Body of pancreas (tissue), 4 donors: ENCODE measurements around the gene FOXK1. TPM values are rescaled to one million over a fixed set of nuclear protein-coding genes. Genes with fewer than 3 reads are reported as not detected.
A peak's percentile ranks its signal among the peaks of the same experiment; 100 is the strongest.

Experiments used
- ATAC-seq: fragments of 150-250 bp; one replicate; pipeline ENCODE4 v1.9.1; 2016
- DNase-seq, 4 donors: peaks; one replicate each; pipeline ENCODE4 v3.0.0-alpha.2; 2019
- H3K27ac ChIP-seq, 4 donors: fragments of 200-600 bp; sonication (generic); 1 replicate in 3 of 4; 2 replicates in 1 of 4; pipeline versions ENCODE4 v1.5.1 to v1.6.1; 2016 to 2019; ENCODE audit warnings: mild to moderate bottlenecking in 1 of 4, mixed read lengths in 1 of 4, moderate library complexity in 1 of 4
- H3K27me3 ChIP-seq, 2 donors: fragments of 200-600 bp; sonication (generic); one replicate each; pipeline ENCODE4 v1.6.0; 2016; ENCODE audit warnings: mild to moderate bottlenecking in 1 of 2
- H3K36me3 ChIP-seq, 2 donors: fragments of 200-600 bp; sonication (generic); replicated peaks in 1 of 2; 2 replicates each; pipeline ENCODE4 v1.5.1; 2016; ENCODE audit warnings: low read depth in 2 of 2; ENCODE audit not compliant: insufficient read depth in 1 of 2
- H3K4me1 ChIP-seq: fragments of 200-600 bp; sonication (generic); one replicate; pipeline ENCODE4 v1.6.0; 2016
- H3K4me3 ChIP-seq, 2 donors: fragments of 200-600 bp; sonication (generic); 1 replicate in 1 of 2; 2 replicates in 1 of 2; pipeline ENCODE4 v1.5.1; 2016 to 2019
- H3K9me3 ChIP-seq, 3 donors: fragments of 200-600 bp; sonication (generic); 1 replicate in 2 of 3; 2 replicates in 1 of 3; pipeline ENCODE4 v1.5.1; 2016
- POLR2A ChIP-seq, 3 donors: fragments of 450-650 bp; IDR thresholded peaks; one replicate each; pipeline ENCODE4 v1.6.1; 2016; ENCODE audit warnings: antibody characterized with exemption in 3 of 3, mild to moderate bottlenecking in 2 of 3
- WGBS, 2 donors: methylation state at CpG; one replicate each; pipeline ENCODE4 v1.1.5; 2017; 5-methylcytosine and 5-hydroxymethylcytosine counted together
- intact Hi-C: fragments of 100-400 bp; cut with DNase I; formaldehyde crosslinking; loops from one replicate; pipeline ENCODE4 v1.15.1; 2023
- total RNA-seq, 2 donors: library from RNA; depleted of rRNA; stranded (reverse); fragments of >200 nt; gene quantifications; one replicate each; pipeline ENCODE4 v1.1.0, GENCODE V29; 2016
- TF ChIP-seq, protein P1 (sequence below), 7 experiments: fragments of 450-650 bp in 4 of 7; fragments of 200-600 bp in 3 of 7; sonication (generic) in 3 of 7; IDR thresholded peaks; one replicate each; pipeline ENCODE4 v1.5.1; 2016 to 2019; ENCODE audit warnings: antibody characterized with exemption in 7 of 7

FOXK1 gene
- total RNA-seq, 2 donors from 2014 or later, result 16.2 to 17.6 TPM

GRCh38 chr7:4702961-4703512 is 20.9 kb downstream of the FOXK1 start:
- H3K4me3 ChIP-seq, result no peak overlapping the region
- ATAC-seq (no peak), DNase-seq (no peak)
- H3K9me3 ChIP-seq, result no peaks in the 10 kb centered on the region
- WGBS, 2 donors, result 85 to 87% methylated on average over 14 to 20 of the region's 20 CpGs
- H3K27ac ChIP-seq, result no peak overlapping the region
- TF ChIP-seq, protein P1, sequence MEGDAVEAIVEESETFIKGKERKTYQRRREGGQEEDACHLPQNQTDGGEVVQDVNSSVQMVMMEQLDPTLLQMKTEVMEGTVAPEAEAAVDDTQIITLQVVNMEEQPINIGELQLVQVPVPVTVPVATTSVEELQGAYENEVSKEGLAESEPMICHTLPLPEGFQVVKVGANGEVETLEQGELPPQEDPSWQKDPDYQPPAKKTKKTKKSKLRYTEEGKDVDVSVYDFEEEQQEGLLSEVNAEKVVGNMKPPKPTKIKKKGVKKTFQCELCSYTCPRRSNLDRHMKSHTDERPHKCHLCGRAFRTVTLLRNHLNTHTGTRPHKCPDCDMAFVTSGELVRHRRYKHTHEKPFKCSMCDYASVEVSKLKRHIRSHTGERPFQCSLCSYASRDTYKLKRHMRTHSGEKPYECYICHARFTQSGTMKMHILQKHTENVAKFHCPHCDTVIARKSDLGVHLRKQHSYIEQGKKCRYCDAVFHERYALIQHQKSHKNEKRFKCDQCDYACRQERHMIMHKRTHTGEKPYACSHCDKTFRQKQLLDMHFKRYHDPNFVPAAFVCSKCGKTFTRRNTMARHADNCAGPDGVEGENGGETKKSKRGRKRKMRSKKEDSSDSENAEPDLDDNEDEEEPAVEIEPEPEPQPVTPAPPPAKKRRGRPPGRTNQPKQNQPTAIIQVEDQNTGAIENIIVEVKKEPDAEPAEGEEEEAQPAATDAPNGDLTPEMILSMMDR (IDR thresholded peaks at IDR 0.05), result no peak
- peaks cover 10% of the 10 kb centered on the region for H3K4me1 ChIP-seq
- intact Hi-C loops, result no loop called here
- no peaks in the 10 kb centered on the region for H3K36me3 ChIP-seq
- H3K27me3 ChIP-seq, result no peaks in the 10 kb centered on the region

DNA sequence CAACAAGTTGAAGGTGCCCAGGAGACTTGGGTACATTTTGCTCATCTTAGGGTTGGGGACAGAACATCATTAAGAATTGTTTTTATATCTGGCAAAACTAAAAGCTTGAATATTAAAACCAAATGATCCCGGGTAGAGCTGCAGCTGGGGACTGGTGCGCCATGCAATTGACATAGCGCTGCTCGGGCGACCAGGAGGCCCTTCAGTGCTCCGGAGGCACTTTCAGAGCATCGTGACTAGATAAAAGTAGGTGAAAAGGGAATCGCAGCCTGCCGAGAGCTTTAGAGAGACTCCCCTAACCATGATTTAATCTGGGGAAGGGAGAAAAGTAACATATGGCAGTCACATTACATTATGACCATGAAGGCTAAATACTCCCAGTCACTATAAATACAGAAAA is 21.4 kb downstream of the FOXK1 start:
- no peaks in the 10 kb centered on the region for H3K36me3 ChIP-seq
- intact Hi-C loops, result no loop called here
- peaks cover 15% of the 10 kb centered on the region for H3K4me1 ChIP-seq
- TF ChIP-seq, protein P1 (IDR thresholded peaks at IDR 0.05), result no peak
- no peak for TF ChIP-seq POLR2A (IDR thresholded peaks at IDR 0.05)
- H3K4me3 ChIP-seq, result no peak overlapping the region
- ATAC-seq (no peak), DNase-seq (no peak)
- no peaks in the 10 kb centered on the region for H3K9me3 ChIP-seq
- 95 to 96% methylated on average over 9 of the region's 9 CpGs for WGBS, 2 donors
- no peak overlapping the region for H3K27ac ChIP-seq
- H3K27me3 ChIP-seq, result no peaks in the 10 kb centered on the region

- H3K27ac ChIP-seq, result peak overlapping the region in 1 of 4 donors; percentile 34
- ATAC-seq, result no peak
- no peaks in the 10 kb centered on the region for H3K9me3 ChIP-seq
- no peaks in the 10 kb centered on the region for H3K36me3 ChIP-seq
- intact Hi-C loops, result no loop called here
- no peak for DNase-seq
- no peaks in the 10 kb centered on the region for H3K27me3 ChIP-seq
- no peak for TF ChIP-seq POLR2A (IDR thresholded peaks at IDR 0.05)
- TF ChIP-seq, protein P1 (IDR thresholded peaks at IDR 0.05), result no peak
- H3K4me3 ChIP-seq, result no peak overlapping the region
- H3K4me1 ChIP-seq, result peaks cover 16% of the 10 kb centered on the region
- 66 to 84% methylated on average over 20 to 21 of the region's 21 CpGs for WGBS, 2 donors
Observed at GRCh38 chr7:4706384-4707216, 24.5 kb downstream of the FOXK1 start.

DNA sequence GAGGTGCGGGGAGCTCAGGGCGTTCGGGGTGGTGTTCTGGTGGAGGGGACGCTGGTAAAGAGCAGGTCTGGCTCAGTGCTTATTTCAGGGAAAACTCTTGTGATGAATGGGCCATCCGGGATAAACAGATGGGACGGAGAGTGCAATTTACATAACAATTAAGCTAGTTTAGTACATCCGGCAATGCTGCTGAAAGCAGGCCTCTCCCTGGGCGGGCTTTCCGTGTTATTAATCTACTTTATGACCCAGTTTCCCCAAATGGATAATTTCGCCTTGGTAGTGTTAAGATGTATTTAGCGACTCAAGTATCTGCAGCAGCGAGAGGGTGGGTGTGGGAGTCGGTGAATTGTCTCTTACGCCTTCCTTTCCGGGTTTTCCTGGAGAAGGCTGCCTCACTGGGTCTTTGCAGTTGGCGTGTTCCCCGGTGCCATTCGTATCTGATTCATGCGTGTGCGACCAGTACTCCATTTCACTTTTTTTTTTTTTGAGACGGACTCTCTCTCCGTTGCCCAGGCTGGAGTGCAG is 25.2 kb downstream of the FOXK1 start:
- intact Hi-C loops, result no loop called here
- H3K4me3 ChIP-seq, result no peak overlapping the region
- H3K4me1 ChIP-seq, result peaks cover 16% of the 10 kb centered on the region
- ATAC-seq (no peak), DNase-seq (no peak)
- H3K27ac ChIP-seq, result peak overlapping the region in 1 of 4 donors; percentile 34
- H3K36me3 ChIP-seq, result no peaks in the 10 kb centered on the region
- H3K27me3 ChIP-seq, result no peaks in the 10 kb centered on the region
- TF ChIP-seq, protein P1 (IDR thresholded peaks at IDR 0.05), result no peak
- TF ChIP-seq POLR2A (IDR thresholded peaks at IDR 0.05), result no peak
- H3K9me3 ChIP-seq, result no peaks in the 10 kb centered on the region
- 85 to 87% methylated on average over 20 to 22 of the region's 22 CpGs for WGBS, 2 donors
